ENCODE measurements around the gene COX7A2L.
A peak's percentile ranks its signal among the peaks of the same experiment; 100 is the strongest.
"Not testable (repeated sequence)": the region's sequence is repeated elsewhere in the genome, so short reads cannot be mapped to it uniquely, and the experiment has no call there.

COX7A2L gene

DNA sequence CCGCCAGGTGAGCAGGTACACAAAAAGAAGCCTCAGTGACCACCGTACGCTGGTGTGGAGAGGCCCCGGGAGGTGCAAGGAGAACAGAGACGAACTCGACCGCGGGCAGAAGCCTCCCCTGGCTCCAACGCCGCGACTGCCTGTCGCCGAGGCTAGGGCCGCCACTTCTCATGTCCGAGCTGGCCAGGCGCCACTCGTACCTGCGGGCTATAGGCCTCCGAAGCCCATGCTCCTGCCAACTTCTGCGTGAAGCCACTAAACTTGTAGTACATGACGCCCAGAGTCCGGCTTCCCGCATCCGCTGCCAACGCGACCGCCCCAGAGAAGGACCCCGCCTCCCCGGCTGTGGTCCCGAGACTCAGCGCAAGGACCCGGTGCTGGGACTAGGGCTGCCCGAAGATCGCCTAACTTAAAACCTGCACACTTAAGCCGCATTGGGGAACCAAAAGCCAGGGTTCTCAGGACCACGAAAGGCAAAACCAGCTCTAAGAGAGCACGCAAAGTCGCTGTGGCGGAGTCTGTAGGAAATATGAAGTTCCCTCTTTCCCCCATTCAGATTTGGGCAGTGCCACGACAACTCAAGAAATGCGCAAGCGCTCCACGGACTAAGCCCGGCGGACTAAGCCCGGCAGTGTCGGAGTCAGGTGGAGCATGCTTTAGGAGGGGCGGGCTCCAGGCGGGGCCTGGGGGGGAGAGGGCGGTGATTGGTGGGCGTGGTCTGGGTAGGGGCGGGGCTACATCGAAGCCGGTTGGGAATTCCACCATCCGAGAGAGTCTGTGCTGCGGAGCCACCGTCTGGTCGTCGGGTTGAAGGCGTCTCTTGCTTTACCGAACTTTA, at the start of gene COX7A2L:
Gene COX7A2L, minus strand, starts transcription at position 328 of the 838 bp plus-strand sequence. Its CDS starts 56 bp downstream, at position 272.
- no peaks in the 10 kb centered on the region for H3K9me3 Mint-ChIP-seq
- H3K27ac Mint-ChIP-seq, result peak within 1 kb of the TSS; percentile 98
- H3K4me1 Mint-ChIP-seq (ENCODE audit: low read depth), result peaks cover 39% of the 10 kb centered on the region
- peak within 1 kb of the TSS; percentile 93 for H3K4me3 Mint-ChIP-seq
- H3K36me3 Mint-ChIP-seq (ENCODE audit: low read depth), result peaks cover 4% of the 10 kb centered on the region
- no peaks in the 10 kb centered on the region for H3K27me3 Mint-ChIP-seq (ENCODE audit: low read depth)

- H3K27ac Mint-ChIP-seq, result no peak overlapping the region
- H3K9me3 Mint-ChIP-seq, result no peaks in the 10 kb centered on the region
- H3K4me1 Mint-ChIP-seq (ENCODE audit: low read depth), result no peaks in the 10 kb centered on the region
- H3K27me3 Mint-ChIP-seq (ENCODE audit: low read depth), result peaks cover 4% of the 10 kb centered on the region
- H3K4me3 Mint-ChIP-seq, result no peak overlapping the region
- no peaks in the 10 kb centered on the region for H3K36me3 Mint-ChIP-seq (ENCODE audit: low read depth)
Observed at GRCh38 chr2:42408009-42408408, 47.0 kb upstream of the COX7A2L start.

- H3K4me3 Mint-ChIP-seq, result no peak overlapping the region
- no peak overlapping the region for H3K27ac Mint-ChIP-seq
- H3K4me1 Mint-ChIP-seq (ENCODE audit: low read depth), result no peaks in the 10 kb centered on the region
- no peaks in the 10 kb centered on the region for H3K9me3 Mint-ChIP-seq
- H3K36me3 Mint-ChIP-seq (ENCODE audit: low read depth), result no peaks in the 10 kb centered on the region
- H3K27me3 Mint-ChIP-seq (ENCODE audit: low read depth), result peaks cover 4% of the 10 kb centered on the region
Observed at GRCh38 chr2:42407476-42407875, 46.5 kb upstream of the COX7A2L start.

- Mint-ChIP-seq H3K4me3 (no peak overlapping the region), H3K27me3 (ENCODE audit: low read depth) (peaks cover 5% of the 10 kb centered on the region), H3K27ac (no peak overlapping the region), H3K4me1 (ENCODE audit: low read depth) (no peaks in the 10 kb centered on the region), H3K36me3 (ENCODE audit: low read depth) (no peaks in the 10 kb centered on the region), H3K9me3 (no peaks in the 10 kb centered on the region)
Observed at GRCh38 chr2:42404676-42405075, 43.7 kb upstream of the COX7A2L start.

DNA sequence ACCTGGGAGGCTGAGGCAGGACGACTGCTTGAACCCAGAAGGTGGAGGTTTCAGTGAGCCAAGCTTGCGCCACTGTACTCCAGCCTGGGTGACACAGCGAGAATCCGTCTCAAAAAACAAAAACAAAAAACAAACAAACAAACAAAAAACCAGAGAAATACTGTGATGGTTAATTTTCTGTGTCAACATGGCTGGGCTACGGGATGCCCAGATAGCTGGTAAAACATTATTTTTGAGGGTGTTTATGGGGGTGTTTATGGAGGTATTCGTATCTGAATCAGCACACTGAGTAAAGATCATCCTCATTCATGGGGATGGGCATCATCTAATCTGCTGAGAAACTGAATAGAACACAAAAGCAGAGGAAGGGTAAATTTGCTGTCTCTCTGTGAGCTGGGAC, 40.8 kb upstream of the COX7A2L start:
- Mint-ChIP-seq H3K9me3 (no peaks in the 10 kb centered on the region), H3K4me3 (no peak overlapping the region), H3K27ac (no peak overlapping the region), H3K4me1 (ENCODE audit: low read depth) (no peaks in the 10 kb centered on the region), H3K27me3 (ENCODE audit: low read depth) (peaks cover 8% of the 10 kb centered on the region), H3K36me3 (ENCODE audit: low read depth) (no peaks in the 10 kb centered on the region)

DNA sequence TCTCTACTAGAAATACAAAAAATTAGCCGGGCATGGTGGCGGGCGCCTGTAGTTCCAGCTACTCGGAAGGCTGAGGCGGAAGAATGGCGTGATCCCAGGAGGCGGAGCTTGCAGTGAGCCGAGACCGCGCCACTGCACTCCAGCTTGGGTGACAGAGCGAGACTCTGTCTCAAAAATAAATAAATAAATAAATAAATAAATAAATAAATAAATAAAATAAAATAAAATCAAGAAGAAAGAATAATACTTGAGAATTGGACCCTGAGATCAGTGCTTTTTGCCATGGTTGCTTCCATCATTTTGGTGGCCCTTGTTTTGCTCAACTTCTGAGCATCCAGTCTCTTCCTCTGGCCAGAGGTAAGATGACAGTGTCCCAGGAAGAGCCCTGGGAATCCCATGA, 37.0 kb upstream of the COX7A2L start:
- not testable (repeated sequence) for H3K36me3 Mint-ChIP-seq (ENCODE audit: low read depth); H3K4me1 Mint-ChIP-seq (ENCODE audit: low read depth); H3K9me3 Mint-ChIP-seq; H3K27ac Mint-ChIP-seq; H3K4me3 Mint-ChIP-seq
- peaks cover 15% of the 10 kb centered on the region for H3K27me3 Mint-ChIP-seq (ENCODE audit: low read depth)

DNA sequence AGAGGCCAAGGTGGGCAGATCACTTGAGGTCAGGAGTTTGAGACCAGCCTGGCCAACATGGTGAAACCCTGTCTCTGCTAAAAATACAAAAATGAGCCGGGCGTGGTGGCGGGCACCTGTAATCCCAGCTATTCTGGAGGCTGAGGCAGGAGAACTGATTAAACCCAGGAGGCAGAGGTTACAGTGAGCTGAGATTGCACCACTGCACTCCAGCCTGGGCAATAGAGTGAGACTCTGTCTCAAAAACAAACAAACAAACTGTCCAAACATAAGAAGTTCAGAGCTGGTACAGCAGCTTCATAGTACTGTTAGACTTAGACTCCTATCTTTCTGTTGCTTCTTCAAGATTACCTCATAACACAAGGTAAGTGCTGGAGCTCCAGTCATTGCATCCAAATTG, 32.3 kb upstream of the COX7A2L start:
- H3K36me3 Mint-ChIP-seq (ENCODE audit: low read depth); H3K27ac Mint-ChIP-seq; H3K4me1 Mint-ChIP-seq (ENCODE audit: low read depth); H3K9me3 Mint-ChIP-seq; H3K4me3 Mint-ChIP-seq: not testable (repeated sequence)
- H3K27me3 Mint-ChIP-seq (ENCODE audit: low read depth), result peaks cover 12% of the 10 kb centered on the region

DNA sequence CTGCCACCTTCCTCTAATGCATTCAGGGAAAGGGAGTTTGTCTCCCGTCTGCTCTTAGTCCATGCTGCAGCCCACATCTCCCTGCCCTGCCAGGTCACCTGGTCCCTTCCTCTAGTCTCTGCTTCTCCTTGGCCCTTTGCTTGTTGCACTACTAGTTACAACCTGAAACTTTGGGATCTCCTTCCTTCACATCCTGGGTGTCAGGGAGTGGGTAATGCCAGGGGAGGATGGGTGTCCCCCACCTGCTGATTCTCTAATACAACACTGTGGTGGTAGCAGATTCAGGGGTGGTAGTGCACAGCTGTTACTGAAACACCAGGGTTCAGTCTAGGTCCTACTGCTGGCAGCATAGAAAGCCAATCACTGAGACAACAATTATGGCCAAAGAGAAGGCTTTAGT, 31.2 kb upstream of the COX7A2L start:
- no peak overlapping the region for H3K4me3 Mint-ChIP-seq
- H3K27me3 Mint-ChIP-seq (ENCODE audit: low read depth), result peaks cover 12% of the 10 kb centered on the region
- H3K9me3 Mint-ChIP-seq, result no peaks in the 10 kb centered on the region
- no peak overlapping the region for H3K27ac Mint-ChIP-seq
- H3K4me1 Mint-ChIP-seq (ENCODE audit: low read depth), result no peaks in the 10 kb centered on the region
- H3K36me3 Mint-ChIP-seq (ENCODE audit: low read depth), result no peaks in the 10 kb centered on the region

- H3K9me3 Mint-ChIP-seq, result no peaks in the 10 kb centered on the region
- H3K27ac Mint-ChIP-seq, result no peak overlapping the region
- no peaks in the 10 kb centered on the region for H3K4me1 Mint-ChIP-seq (ENCODE audit: low read depth)
- H3K27me3 Mint-ChIP-seq (ENCODE audit: low read depth), result peaks cover 12% of the 10 kb centered on the region
- no peak overlapping the region for H3K4me3 Mint-ChIP-seq
- no peaks in the 10 kb centered on the region for H3K36me3 Mint-ChIP-seq (ENCODE audit: low read depth)
Observed at GRCh38 chr2:42390401-42390969, 29.5 kb upstream of the COX7A2L start.

- no peaks in the 10 kb centered on the region for H3K9me3 Mint-ChIP-seq
Observed at GRCh38 chr2:42386682-42387081, 25.7 kb upstream of the COX7A2L start.

GRCh38 chr2:42385225-42385624, 24.2 kb upstream of the COX7A2L start:
- Mint-ChIP-seq H3K27me3 (ENCODE audit: low read depth) (peaks cover 9% of the 10 kb centered on the region), H3K9me3 (no peaks in the 10 kb centered on the region), H3K36me3 (ENCODE audit: low read depth) (no peaks in the 10 kb centered on the region), H3K27ac (no peak overlapping the region), H3K4me3 (no peak overlapping the region), H3K4me1 (ENCODE audit: low read depth) (no peaks in the 10 kb centered on the region)

More at GRCh38 chr2:42386682-42387081, 25.7 kb upstream of the COX7A2L start:
- Mint-ChIP-seq H3K36me3 (ENCODE audit: low read depth) (no peaks in the 10 kb centered on the region), H3K4me3 (no peak overlapping the region), H3K27ac (no peak overlapping the region), H3K27me3 (ENCODE audit: low read depth) (peaks cover 5% of the 10 kb centered on the region), H3K4me1 (ENCODE audit: low read depth) (no peaks in the 10 kb centered on the region)

- no peak overlapping the region for H3K27ac Mint-ChIP-seq
- peaks cover 8% of the 10 kb centered on the region for H3K27me3 Mint-ChIP-seq (ENCODE audit: low read depth)
- H3K36me3 Mint-ChIP-seq (ENCODE audit: low read depth), result no peaks in the 10 kb centered on the region
- no peaks in the 10 kb centered on the region for H3K4me1 Mint-ChIP-seq (ENCODE audit: low read depth)
- H3K4me3 Mint-ChIP-seq, result no peak overlapping the region
- H3K9me3 Mint-ChIP-seq, result no peaks in the 10 kb centered on the region
Observed at GRCh38 chr2:42383855-42384530, 23.0 kb upstream of the COX7A2L start.

DNA sequence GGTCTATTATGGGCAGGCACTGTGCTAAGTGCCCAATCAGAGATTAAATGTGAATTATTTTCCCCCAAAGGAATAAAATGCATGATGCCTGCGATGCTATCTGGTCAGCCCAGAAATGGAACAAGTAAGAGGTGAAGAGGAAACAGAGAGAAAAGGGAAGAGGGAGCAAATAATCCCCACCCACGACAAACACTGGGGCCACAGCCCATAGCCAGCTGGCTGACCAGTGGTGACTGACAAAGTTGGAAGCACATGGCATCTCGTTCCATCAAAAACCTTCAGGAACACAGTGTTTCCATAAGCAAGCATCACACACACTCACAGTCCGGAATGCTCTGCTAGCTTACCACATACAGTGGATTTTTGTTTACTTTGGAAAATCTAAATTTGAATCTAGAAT, 21.1 kb upstream of the COX7A2L start:
- Mint-ChIP-seq H3K4me1 (ENCODE audit: low read depth) (no peaks in the 10 kb centered on the region), H3K27me3 (ENCODE audit: low read depth) (peaks cover 4% of the 10 kb centered on the region), H3K4me3 (no peak overlapping the region), H3K36me3 (ENCODE audit: low read depth) (no peaks in the 10 kb centered on the region), H3K27ac (no peak overlapping the region), H3K9me3 (no peaks in the 10 kb centered on the region)

- not testable (repeated sequence) for H3K4me1 Mint-ChIP-seq (ENCODE audit: low read depth); H3K36me3 Mint-ChIP-seq (ENCODE audit: low read depth); H3K27ac Mint-ChIP-seq; H3K9me3 Mint-ChIP-seq; H3K4me3 Mint-ChIP-seq; H3K27me3 Mint-ChIP-seq (ENCODE audit: low read depth)
Observed at GRCh38 chr2:42380026-42380425, 19.0 kb upstream of the COX7A2L start.

DNA sequence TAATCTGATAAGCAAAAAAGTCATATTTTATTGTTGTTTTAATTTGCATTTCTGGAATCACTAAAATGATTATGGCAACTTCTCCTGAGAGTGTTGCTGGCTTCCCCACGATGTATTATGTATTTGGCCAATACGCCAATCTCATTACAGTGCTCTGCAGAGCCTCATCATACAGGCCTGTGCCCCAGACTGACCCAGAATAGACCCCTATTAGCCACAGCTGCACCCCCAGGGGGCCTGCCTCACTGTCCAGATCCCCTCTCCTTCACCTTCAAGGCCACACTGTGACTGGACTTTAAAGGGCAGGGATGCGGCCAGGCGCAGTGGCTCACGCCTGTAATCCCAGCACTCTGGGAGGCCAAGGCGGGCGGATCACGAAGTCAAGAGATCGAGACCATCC, 17.4 kb upstream of the COX7A2L start:
- no peak overlapping the region for H3K4me3 Mint-ChIP-seq
- peaks cover 1% of the 10 kb centered on the region for H3K4me1 Mint-ChIP-seq (ENCODE audit: low read depth)
- no peaks in the 10 kb centered on the region for H3K9me3 Mint-ChIP-seq
- H3K36me3 Mint-ChIP-seq (ENCODE audit: low read depth), result no peaks in the 10 kb centered on the region
- H3K27me3 Mint-ChIP-seq (ENCODE audit: low read depth), result peaks cover 8% of the 10 kb centered on the region
- H3K27ac Mint-ChIP-seq, result no peak overlapping the region

All from T-helper 1 cell treated with Interleukin-12 subunit alpha and Interleukin-12 subunit beta and Interleukin-4 antibody, amounts not matched to agents 30 μg/mL and 1 μg/mL, for 36 hours (primary cell).